RWPE2 (cell line): ENCODE measurements around the gene RHOD.

Source experiments
- ATAC-seq: fragments of 200-7000 bp; cut with Tn5 transposase; 3 replicates; pipeline ENCODE4 v1.9.1; 2021; ENCODE audit warnings: low read depth
- DNase-seq: peaks from one replicate; pipeline ENCODE4 v3.0.0-alpha.2; 2020; ENCODE audit warnings: low spot score
- H3K27ac ChIP-seq: fragments of 450-650 bp; 2 replicates; pipeline ENCODE4 v1.5.1; 2017; ENCODE audit warnings: mild to moderate bottlenecking; ENCODE audit not compliant: poor library complexity, severe bottlenecking
- H3K27me3 ChIP-seq: fragments of 250-450 bp; sonication (Bioruptor Pico); 2 replicates; pipeline ENCODE4 v1.5.1; 2021; ENCODE audit warnings: mild to moderate bottlenecking, moderate library complexity; ENCODE audit not compliant: insufficient read depth, poor library complexity, severe bottlenecking
- H3K36me3 ChIP-seq: fragments of 250-450 bp; sonication (Bioruptor Pico); 2 replicates; pipeline ENCODE4 v1.5.1; 2020; ENCODE audit warnings: low read depth, mild to moderate bottlenecking, moderate library complexity
- H3K4me1 ChIP-seq: fragments of 250-450 bp; sonication (Bioruptor Pico); 2 replicates; pipeline ENCODE4 v1.5.1; 2021; ENCODE audit warnings: mild to moderate bottlenecking, moderate library complexity; ENCODE audit not compliant: insufficient read depth, poor library complexity, severe bottlenecking
- H3K4me3 ChIP-seq: fragments of 250-450 bp; sonication (Bioruptor Pico); 2 replicates; pipeline ENCODE4 v1.5.1; 2021; ENCODE audit warnings: mild to moderate bottlenecking, moderate library complexity; ENCODE audit not compliant: severe bottlenecking
- H3K9me3 ChIP-seq: fragments of 250-450 bp; sonication (Bioruptor Pico); 2 replicates; pipeline ENCODE4 v1.5.1; 2021; ENCODE audit warnings: mild to moderate bottlenecking, moderate library complexity; ENCODE audit not compliant: severe bottlenecking
- CTCF ChIP-seq: fragments of 450-650 bp; IDR thresholded peaks from one replicate; pipeline ENCODE4 v1.5.1; 2017; ENCODE audit warnings: mild to moderate bottlenecking, moderate library complexity; ENCODE audit not compliant: poor library complexity, severe bottlenecking

The RHOD gene

GRCh38 chr11:67071420-67072284, 15.0 kb downstream of the RHOD start:
- Histone ChIP-seq H3K36me3 (peaks cover 48% of the 10 kb centered on the region), H3K27me3 (no peaks in the 10 kb centered on the region), H3K27ac (no peak overlapping the region), H3K9me3 (no peaks in the 10 kb centered on the region), H3K4me3 (no peak overlapping the region), H3K4me1 (no peaks in the 10 kb centered on the region)
- ATAC-seq: no peak; the same call in 2 of the 3 replicates
- peak; percentile 48 for TF ChIP-seq CTCF
- no peak for DNase-seq

- DNase-seq: no peak
- Histone ChIP-seq H3K27ac (no peak overlapping the region), H3K9me3 (no peaks in the 10 kb centered on the region), H3K36me3 (peaks cover 42% of the 10 kb centered on the region), H3K4me1 (peaks cover 5% of the 10 kb centered on the region), H3K4me3 (no peak overlapping the region), H3K27me3 (no peaks in the 10 kb centered on the region)
- no peak for TF ChIP-seq CTCF
- no peak for ATAC-seq
These were observed 15.6 kb downstream of the RHOD start for GRCh38 chr11:67072295-67072694.

GRCh38 chr11:67073908-67074307, 17.3 kb downstream of the RHOD start:
- no peak for TF ChIP-seq CTCF
- H3K27ac ChIP-seq: no peak overlapping the region
- H3K4me3 ChIP-seq: no peak overlapping the region
- H3K4me1 ChIP-seq: peaks cover 19% of the 10 kb centered on the region
- no peak for DNase-seq
- peaks cover 31% of the 10 kb centered on the region for H3K36me3 ChIP-seq
- no peak for ATAC-seq
- no peaks in the 10 kb centered on the region for H3K27me3 ChIP-seq
- no peaks in the 10 kb centered on the region for H3K9me3 ChIP-seq

- H3K4me1 ChIP-seq: peaks cover 24% of the 10 kb centered on the region
- peaks cover 15% of the 10 kb centered on the region for H3K36me3 ChIP-seq
- H3K27ac ChIP-seq: peak overlapping the region; percentile 95
- no peak for DNase-seq
- no peak for ATAC-seq
- H3K27me3 ChIP-seq: no peaks in the 10 kb centered on the region
- H3K4me3 ChIP-seq: no peak overlapping the region
- TF ChIP-seq CTCF: no peak
- H3K9me3 ChIP-seq: no peaks in the 10 kb centered on the region
These were observed 19.6 kb downstream of the RHOD start for GRCh38 chr11:67076202-67076601.
